Measurements from ENCODE around the gene ABCA4. TPM values are rescaled to one million over a fixed set of nuclear protein-coding genes. Genes with fewer than 3 reads are reported as not detected.
"Not testable (repeated sequence)": the region's sequence is repeated elsewhere in the genome, so short reads cannot be mapped to it uniquely, and the experiment has no call there.

Gene ABCA4
- total RNA-seq, 1 donor from 2014 or later: 0.14 TPM

DNA sequence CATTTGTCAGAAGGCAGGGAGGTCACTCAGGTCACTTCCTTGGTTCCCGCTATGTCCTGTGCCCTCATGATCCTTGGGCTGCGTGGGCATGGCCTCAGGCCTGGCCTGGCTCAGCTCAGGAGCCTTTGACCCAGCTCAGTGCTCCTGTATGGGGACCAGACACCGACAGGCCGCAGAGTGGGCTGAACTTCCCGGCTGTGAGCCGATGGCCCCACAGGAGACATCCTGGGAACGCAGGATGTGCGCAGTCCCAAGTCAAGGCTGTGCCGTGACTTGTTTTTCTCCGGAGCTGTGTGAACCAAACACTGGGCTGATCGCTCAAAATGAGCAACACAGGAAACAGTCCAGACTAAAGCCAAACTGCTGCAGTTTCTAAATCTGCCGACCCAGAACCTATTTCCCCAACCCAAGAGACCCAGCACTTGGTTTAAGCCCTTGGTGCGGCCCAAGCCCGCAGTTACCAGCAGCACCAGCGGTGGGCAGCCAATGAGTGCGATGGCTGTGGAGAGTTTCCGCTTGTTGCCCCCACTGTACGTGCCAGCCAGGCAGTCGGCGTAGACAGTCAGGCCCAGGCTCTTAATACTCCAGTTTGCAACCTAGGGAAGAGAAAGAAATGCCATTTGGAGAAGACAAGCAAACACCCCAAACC is 119.4 kb downstream of the ABCA4 start:
- H3K27ac Mint-ChIP-seq (ENCODE audit: unreplicated experiment): no peak overlapping the region
- no peaks in the 10 kb centered on the region for H3K36me3 Mint-ChIP-seq (ENCODE audit: low read depth)
- DNase-seq (ENCODE audit: low read depth, low spot score): no peak
- no peak overlapping the region for H3K4me3 Mint-ChIP-seq
- TF ChIP-seq, protein P1, sequence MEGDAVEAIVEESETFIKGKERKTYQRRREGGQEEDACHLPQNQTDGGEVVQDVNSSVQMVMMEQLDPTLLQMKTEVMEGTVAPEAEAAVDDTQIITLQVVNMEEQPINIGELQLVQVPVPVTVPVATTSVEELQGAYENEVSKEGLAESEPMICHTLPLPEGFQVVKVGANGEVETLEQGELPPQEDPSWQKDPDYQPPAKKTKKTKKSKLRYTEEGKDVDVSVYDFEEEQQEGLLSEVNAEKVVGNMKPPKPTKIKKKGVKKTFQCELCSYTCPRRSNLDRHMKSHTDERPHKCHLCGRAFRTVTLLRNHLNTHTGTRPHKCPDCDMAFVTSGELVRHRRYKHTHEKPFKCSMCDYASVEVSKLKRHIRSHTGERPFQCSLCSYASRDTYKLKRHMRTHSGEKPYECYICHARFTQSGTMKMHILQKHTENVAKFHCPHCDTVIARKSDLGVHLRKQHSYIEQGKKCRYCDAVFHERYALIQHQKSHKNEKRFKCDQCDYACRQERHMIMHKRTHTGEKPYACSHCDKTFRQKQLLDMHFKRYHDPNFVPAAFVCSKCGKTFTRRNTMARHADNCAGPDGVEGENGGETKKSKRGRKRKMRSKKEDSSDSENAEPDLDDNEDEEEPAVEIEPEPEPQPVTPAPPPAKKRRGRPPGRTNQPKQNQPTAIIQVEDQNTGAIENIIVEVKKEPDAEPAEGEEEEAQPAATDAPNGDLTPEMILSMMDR (conservative IDR thresholded peaks at IDR 0.05): no peak
- no peaks in the 10 kb centered on the region for H3K27me3 Mint-ChIP-seq (ENCODE audit: low read depth)
- no peaks in the 10 kb centered on the region for H3K4me1 Mint-ChIP-seq
- H3K9me3 Mint-ChIP-seq: no peaks in the 10 kb centered on the region

- Mint-ChIP-seq H3K4me1 (no peaks in the 10 kb centered on the region), H3K4me3 (no peak overlapping the region)
- TF ChIP-seq, protein P1 (conservative IDR thresholded peaks at IDR 0.05): no peak
Observed at GRCh38 chr1:94000510-94001282, 120.3 kb downstream of the ABCA4 start.

GRCh38 chr1:93999840-94000415 is 121.0 kb downstream of the ABCA4 start:
- no peak overlapping the region for H3K4me3 Mint-ChIP-seq

More at GRCh38 chr1:94000510-94001282, 120.3 kb downstream of the ABCA4 start:
- Mint-ChIP-seq H3K9me3 (no peaks in the 10 kb centered on the region), H3K27ac (ENCODE audit: unreplicated experiment) (no peak overlapping the region), H3K36me3 (ENCODE audit: low read depth) (no peaks in the 10 kb centered on the region), H3K27me3 (ENCODE audit: low read depth) (no peaks in the 10 kb centered on the region)
- DNase-seq (ENCODE audit: low read depth, low spot score): no peak

DNA sequence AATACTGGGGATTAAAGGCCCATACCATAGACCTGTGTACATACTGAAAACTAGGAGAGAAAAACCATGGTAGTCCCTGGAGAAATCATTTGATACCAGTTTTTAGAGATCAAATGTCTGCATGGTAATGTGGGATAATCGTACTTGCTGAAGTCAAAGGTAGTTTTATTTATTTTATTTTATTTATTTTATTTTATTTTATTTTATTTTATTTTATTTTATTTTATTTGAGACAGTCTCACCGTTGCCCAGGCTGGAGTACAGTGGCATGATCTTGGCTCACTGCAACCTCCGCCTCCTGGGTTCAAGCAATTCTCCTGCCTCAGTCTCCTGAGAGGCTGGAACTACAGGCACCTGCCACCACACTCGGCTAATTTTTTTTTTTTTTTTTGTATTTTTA is 122.4 kb downstream of the ABCA4 start:
- not testable (repeated sequence) for H3K36me3 Mint-ChIP-seq (ENCODE audit: low read depth); H3K4me1 Mint-ChIP-seq; H3K4me3 Mint-ChIP-seq; DNase-seq (ENCODE audit: low read depth, low spot score); H3K9me3 Mint-ChIP-seq; H3K27ac Mint-ChIP-seq (ENCODE audit: unreplicated experiment); H3K27me3 Mint-ChIP-seq (ENCODE audit: low read depth)

More at GRCh38 chr1:93999840-94000415, 121.0 kb downstream of the ABCA4 start:
- H3K27ac Mint-ChIP-seq (ENCODE audit: unreplicated experiment): no peak overlapping the region
- H3K27me3 Mint-ChIP-seq (ENCODE audit: low read depth): peaks cover 5% of the 10 kb centered on the region
- no peak for DNase-seq (ENCODE audit: low read depth, low spot score)
- TF ChIP-seq, protein P1 (conservative IDR thresholded peaks at IDR 0.05): no peak
- H3K36me3 Mint-ChIP-seq (ENCODE audit: low read depth): no peaks in the 10 kb centered on the region
- no peaks in the 10 kb centered on the region for H3K9me3 Mint-ChIP-seq
- no peaks in the 10 kb centered on the region for H3K4me1 Mint-ChIP-seq

- Mint-ChIP-seq H3K9me3 (no peaks in the 10 kb centered on the region), H3K27me3 (ENCODE audit: low read depth) (peaks cover 7% of the 10 kb centered on the region), H3K36me3 (ENCODE audit: low read depth) (no peaks in the 10 kb centered on the region), H3K27ac (ENCODE audit: unreplicated experiment) (no peak overlapping the region), H3K4me3 (no peak overlapping the region), H3K4me1 (peaks cover 5% of the 10 kb centered on the region)
- DNase-seq (ENCODE audit: low read depth, low spot score): no peak
- TF ChIP-seq, protein P1 (conservative IDR thresholded peaks at IDR 0.05): no peak
Observed at GRCh38 chr1:93997756-93998155, 123.2 kb downstream of the ABCA4 start.
